Measurements from ENCODE around the gene KCNQ5.

Gene KCNQ5

GRCh38 chr6:72675396-72675795 lies 53.5 kb downstream of the KCNQ5 start:
- no peak for TF ChIP-seq CTCF (IDR thresholded peaks at IDR 0.05; ENCODE audit: insufficient read depth, missing control alignments)
- no peak for DNase-seq (ENCODE audit: insufficient read length, low spot score)
- FAIRE-seq: peak; percentile 63

- FAIRE-seq (no peak), DNase-seq (ENCODE audit: insufficient read length, low spot score) (no peak)
- TF ChIP-seq CTCF (IDR thresholded peaks at IDR 0.05; ENCODE audit: insufficient read depth, missing control alignments): no peak
Measured at GRCh38 chr6:72676995-72677394, 55.1 kb downstream of the KCNQ5 start.

- DNase-seq (ENCODE audit: insufficient read length, low spot score) (no peak), FAIRE-seq (no peak)
- no peak for TF ChIP-seq CTCF (IDR thresholded peaks at IDR 0.05; ENCODE audit: insufficient read depth, missing control alignments)
Measured at GRCh38 chr6:72677740-72678139, 55.9 kb downstream of the KCNQ5 start.

GRCh38 chr6:72683797-72684196 lies 61.9 kb downstream of the KCNQ5 start:
- FAIRE-seq: no peak
- no peak for DNase-seq (ENCODE audit: insufficient read length, low spot score)
- no peak for TF ChIP-seq CTCF (IDR thresholded peaks at IDR 0.05; ENCODE audit: insufficient read depth, missing control alignments)

- TF ChIP-seq CTCF (IDR thresholded peaks at IDR 0.05; ENCODE audit: insufficient read depth, missing control alignments): no peak
- FAIRE-seq (no peak), DNase-seq (ENCODE audit: insufficient read length, low spot score) (no peak)
Measured at GRCh38 chr6:72689107-72689954, 67.5 kb downstream of the KCNQ5 start.

GRCh38 chr6:72691249-72691648 lies 69.4 kb downstream of the KCNQ5 start:
- no peak for TF ChIP-seq CTCF (IDR thresholded peaks at IDR 0.05; ENCODE audit: insufficient read depth, missing control alignments)
- no peak for FAIRE-seq
- no peak for DNase-seq (ENCODE audit: insufficient read length, low spot score)

- no peak for DNase-seq (ENCODE audit: insufficient read length, low spot score)
- peak; percentile 21 for FAIRE-seq
- TF ChIP-seq CTCF (IDR thresholded peaks at IDR 0.05; ENCODE audit: insufficient read depth, missing control alignments): no peak
Measured at GRCh38 chr6:72696055-72696454, 74.2 kb downstream of the KCNQ5 start.

Data from D721Med (cell line).